H7 (cell line): ENCODE data around the gene SART1. TPM values are rescaled to one million over a fixed set of nuclear protein-coding genes. Genes with fewer than 3 reads are reported as not detected.
"Not testable (repeated sequence)": the region's sequence is repeated elsewhere in the genome, so short reads cannot be mapped to it uniquely, and the experiment has no call there.

Experiments used
- DNase-seq: peaks from one replicate; pipeline ENCODE4 v3.0.0; 2012
- H3K27me3 ChIP-seq: 2 replicates; pipeline ENCODE4 v1.6.0; 2011; ENCODE audit warnings: mild to moderate bottlenecking, low read length; ENCODE audit not compliant: control insufficient read depth, insufficient read depth
- H3K36me3 ChIP-seq: replicated peaks from 2 replicates; pipeline ENCODE4 v1.5.1; 2011; ENCODE audit warnings: low read length; ENCODE audit not compliant: control insufficient read depth, insufficient read depth
- H3K4me3 ChIP-seq: 2 replicates; pipeline ENCODE4 v1.5.1; 2011; ENCODE audit warnings: low read depth, mild to moderate bottlenecking, control low read depth, low read length, moderate library complexity; ENCODE audit not compliant: insufficient read depth
- total RNA-seq: library from RNA; depleted of rRNA; stranded (reverse); fragments of >200 nt; shearing (Covaris generic); gene quantifications from 2 replicates; pipeline ENCODE4 v1.2.3, GENCODE V29; 2014

Gene SART1
- total RNA-seq, 1 experiment from 2014 or later, result 34.6 TPM

DNA sequence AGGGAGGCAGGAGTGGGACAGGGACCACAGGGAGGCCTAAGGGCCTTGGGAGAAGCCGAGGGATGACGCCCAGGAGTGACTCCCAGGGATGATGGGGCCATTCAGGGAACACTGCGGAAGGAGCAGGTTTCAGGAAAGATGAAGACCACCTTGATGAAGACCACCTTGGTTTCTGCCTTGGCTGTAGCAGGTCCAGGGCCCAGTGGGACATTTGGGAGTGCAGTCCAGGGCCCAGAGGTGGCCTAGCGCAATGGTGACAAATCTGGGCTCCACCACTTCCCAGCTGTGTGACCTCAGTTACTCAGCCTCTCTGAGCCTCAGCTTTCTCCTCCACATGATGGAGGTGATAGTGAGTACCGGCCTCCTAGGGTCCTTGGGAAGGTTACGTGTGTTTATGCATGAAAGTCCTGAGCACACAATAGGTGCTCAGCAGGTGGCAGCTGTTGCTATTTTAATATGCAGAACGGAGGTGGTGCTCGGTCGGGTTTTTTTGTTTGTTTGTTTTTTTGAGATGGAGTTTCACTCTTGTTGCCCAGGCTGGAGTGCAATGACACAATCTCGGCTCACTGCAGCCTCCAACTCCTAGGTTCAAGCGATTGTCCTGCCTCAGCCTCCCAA, 15.5 kb upstream of the SART1 start:
- H3K27me3 ChIP-seq, result no peaks in the 10 kb centered on the region; the same call in 1 of the 2 replicates
- H3K36me3 ChIP-seq, result no peaks in the 10 kb centered on the region
- peak; percentile 80 for DNase-seq
- peak overlapping the region; percentile 12; the same call in 1 of the 2 replicates for H3K4me3 ChIP-seq

DNA sequence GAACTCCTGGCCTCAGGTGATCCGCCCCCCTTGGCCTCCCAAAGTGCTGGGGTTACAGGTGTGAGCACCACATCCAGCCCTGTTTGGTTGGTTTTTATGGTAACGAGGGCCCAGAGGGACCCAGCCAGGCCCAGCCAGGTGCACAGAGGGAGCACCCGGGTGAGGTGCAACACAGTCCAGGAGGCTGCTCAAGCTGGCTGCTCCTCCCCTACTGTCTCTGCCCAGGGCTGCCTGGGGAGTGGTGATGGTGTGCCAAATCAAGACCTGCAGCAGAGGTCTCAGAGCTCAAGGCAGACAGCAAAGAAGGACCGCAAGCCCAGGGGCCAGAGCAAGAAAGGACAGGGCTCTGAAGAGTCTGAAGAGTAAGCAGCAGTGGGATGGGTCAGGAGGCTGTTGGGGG, 14.9 kb upstream of the SART1 start:
- Histone ChIP-seq H3K4me3 (no peak overlapping the region), H3K36me3 (no peaks in the 10 kb centered on the region), H3K27me3 (no peaks in the 10 kb centered on the region; the same call in 1 of the 2 replicates)
- DNase-seq, result peak; percentile 65

DNA sequence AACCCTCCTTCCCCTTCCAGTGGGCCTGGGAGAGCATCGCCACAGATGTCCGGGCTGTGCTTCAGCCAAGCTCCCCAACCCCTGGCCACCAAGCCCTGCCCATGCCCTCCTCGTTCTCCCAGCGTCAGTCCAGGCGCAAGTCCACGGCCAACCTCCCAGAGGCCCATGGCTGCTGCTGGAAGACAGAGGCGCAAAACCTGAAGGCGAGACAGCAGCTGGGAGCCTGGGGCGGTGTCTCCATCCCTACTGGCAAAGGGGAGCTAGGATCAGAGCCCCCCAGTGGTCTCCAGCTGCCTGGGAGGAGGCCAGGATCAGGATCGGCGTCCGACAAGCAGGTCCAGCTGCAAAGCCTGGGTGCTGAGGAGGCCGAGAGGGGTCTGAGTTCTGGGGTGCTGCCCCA, 14.4 kb upstream of the SART1 start:
- peak; percentile 81 for DNase-seq
- H3K4me3 ChIP-seq, result no peak overlapping the region
- H3K36me3 ChIP-seq, result no peaks in the 10 kb centered on the region
- H3K27me3 ChIP-seq, result no peaks in the 10 kb centered on the region

DNA sequence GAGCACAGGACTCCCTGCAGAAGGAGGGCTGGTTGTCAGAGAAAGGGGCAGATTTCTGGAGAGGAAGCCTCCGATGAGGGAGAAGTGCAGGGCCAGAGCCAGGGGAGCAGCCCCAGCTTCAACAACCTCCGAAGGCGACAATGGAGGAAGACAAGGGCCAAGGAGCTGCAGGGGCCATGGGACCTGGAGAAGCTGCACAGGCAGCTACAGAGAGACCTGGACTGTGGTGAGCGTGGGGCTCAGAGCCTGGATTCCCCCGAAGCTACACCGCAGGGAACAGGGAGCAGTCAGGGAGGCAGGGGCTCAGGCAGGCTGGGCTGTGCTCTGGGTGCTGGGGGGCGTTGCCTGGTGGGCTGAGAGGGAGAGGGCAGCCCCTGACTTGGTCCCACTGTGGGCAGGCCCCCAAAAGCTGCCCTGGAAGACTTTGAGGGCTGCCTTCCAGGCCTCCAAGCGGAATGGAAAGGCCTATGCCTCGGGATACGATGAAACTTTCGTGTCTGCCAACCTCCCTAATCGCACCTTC, 13.9 kb upstream of the SART1 start:
- Histone ChIP-seq H3K36me3 (no peaks in the 10 kb centered on the region), H3K4me3 (no peak overlapping the region), H3K27me3 (no peaks in the 10 kb centered on the region)
- no peak for DNase-seq

DNA sequence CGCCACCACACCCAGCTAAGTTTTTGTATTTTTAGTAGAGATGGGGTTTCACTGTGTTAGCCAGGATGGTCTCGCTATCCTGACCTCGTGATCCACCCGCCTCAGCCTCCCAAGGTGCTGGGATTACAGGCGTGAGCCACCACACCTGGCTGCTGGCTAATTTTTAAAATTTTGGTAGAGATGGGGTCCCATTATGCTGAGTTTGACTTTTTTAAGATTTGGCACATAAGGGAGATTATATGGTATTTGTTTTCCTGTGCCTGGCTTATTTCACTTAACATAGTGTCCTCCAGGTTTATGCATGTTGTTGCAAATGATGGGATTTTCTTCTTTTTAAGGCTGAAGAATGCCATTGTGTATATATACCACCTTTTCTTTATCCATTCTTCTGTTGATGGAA, 10.8 kb upstream of the SART1 start:
- H3K4me3 ChIP-seq, DNase-seq, H3K27me3 ChIP-seq, H3K36me3 ChIP-seq: not testable (repeated sequence)

DNA sequence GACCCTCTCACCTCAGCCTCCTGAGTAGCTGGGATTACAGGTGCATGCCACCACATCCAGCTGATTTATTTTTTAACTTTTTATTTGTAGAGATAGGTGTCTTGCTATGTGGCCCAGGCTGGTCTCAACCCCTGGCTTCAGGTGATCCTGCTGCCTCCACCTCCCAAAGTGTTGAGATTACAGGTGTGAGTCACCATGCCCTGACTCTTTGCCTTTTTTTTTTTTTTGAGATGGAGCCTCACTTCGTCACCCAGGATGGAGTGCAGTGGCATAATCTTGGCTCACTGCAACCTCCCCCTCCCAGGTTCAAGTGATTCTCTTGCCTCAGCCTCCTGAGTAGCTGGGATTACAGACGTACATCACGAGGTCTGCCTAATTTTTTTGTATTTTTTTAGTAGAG, 9.9 kb upstream of the SART1 start:
- H3K36me3 ChIP-seq, H3K27me3 ChIP-seq, DNase-seq, H3K4me3 ChIP-seq: not testable (repeated sequence)

DNA sequence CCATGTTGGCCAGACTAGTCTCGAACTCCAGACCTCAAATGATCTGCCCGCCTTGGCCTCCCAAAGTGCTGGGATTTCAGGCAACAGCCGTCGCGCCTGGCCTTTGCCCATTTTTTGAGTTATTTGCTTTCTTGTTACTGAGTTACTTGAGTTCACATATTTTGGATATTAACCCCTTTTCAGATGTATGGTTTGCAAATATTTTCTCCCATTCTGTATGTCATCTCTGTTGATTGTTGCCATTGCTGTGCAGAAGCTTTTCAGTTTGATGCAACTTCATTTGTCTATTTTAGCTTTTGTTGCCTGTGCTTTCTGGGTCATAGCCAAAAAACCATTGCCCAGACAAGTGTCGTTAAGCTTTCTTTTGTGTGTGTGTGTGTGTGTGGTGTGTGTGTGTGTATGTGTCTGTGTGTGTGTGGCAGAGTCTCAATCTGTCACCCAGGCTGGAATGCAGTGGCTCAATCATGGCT, 9.4 kb upstream of the SART1 start:
- Histone ChIP-seq H3K36me3 (no peaks in the 10 kb centered on the region), H3K4me3 (no peak overlapping the region), H3K27me3 (no peaks in the 10 kb centered on the region)
- no peak for DNase-seq

DNA sequence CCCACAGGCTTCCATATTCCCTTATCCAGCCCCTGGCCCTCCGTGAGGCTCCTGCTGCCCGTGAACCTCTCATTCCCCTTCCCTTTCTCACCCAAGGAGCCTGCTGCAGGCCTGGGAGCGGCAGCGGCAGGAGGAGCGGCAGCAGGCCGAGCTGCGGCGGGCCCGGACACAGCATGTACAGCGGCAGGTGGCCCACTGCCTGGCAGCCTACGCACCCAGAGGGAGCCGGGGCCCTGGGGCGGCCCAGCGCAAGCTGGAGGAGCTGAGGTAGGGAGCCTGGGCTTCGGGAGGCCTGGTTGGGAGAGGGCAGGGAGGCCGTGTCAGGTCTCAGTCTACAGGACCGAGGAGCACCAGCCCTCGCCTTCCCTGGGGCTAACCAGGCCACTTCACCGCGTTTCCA, 8.1 kb upstream of the SART1 start:
- no peaks in the 10 kb centered on the region for H3K36me3 ChIP-seq
- H3K4me3 ChIP-seq, result no peak overlapping the region
- peak; percentile 55 for DNase-seq
- no peaks in the 10 kb centered on the region for H3K27me3 ChIP-seq

DNA sequence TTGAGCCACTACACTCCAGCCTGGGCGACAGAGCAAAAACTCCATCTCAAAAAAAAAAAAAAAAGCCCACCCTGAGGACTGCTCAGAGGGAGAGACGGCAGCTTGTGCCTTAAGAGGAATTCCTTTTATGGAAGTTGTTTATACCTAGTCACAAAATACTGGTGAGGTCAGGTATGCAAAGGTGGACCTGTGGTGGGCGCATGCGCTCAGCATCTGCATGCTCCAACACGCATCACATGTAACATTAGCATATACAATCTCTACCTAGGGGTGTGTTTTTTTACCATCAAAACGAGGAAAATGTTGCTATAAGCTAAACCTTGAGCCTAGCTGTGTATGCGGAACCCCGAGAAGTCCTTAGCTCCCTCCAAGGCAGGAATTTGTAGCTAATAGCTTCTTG, 6.8 kb upstream of the SART1 start:
- DNase-seq, result no peak
- Histone ChIP-seq H3K4me3 (no peak overlapping the region), H3K27me3 (no peaks in the 10 kb centered on the region), H3K36me3 (no peaks in the 10 kb centered on the region)

DNA sequence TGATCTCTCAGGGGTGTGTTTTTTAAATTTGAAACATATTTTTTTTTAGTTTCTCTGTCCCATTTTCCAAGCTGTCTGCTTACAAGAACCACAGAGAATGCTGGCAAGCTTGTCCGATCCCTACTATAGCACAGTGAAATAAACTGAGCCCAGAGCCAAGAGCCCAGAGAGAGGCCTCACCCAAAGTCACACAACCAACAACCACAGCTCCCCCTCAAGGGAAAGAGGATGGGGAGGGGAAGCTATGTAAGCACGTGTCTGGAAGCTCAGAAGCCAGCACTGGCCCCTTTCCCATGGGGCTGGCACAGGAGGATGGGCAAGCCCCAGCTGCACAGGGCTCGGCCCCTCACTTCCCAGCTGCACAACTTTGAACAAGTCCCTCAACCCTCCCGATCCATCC, 3.2 kb upstream of the SART1 start:
- Histone ChIP-seq H3K4me3 (no peak overlapping the region), H3K27me3 (no peaks in the 10 kb centered on the region), H3K36me3 (no peaks in the 10 kb centered on the region)
- no peak for DNase-seq

DNA sequence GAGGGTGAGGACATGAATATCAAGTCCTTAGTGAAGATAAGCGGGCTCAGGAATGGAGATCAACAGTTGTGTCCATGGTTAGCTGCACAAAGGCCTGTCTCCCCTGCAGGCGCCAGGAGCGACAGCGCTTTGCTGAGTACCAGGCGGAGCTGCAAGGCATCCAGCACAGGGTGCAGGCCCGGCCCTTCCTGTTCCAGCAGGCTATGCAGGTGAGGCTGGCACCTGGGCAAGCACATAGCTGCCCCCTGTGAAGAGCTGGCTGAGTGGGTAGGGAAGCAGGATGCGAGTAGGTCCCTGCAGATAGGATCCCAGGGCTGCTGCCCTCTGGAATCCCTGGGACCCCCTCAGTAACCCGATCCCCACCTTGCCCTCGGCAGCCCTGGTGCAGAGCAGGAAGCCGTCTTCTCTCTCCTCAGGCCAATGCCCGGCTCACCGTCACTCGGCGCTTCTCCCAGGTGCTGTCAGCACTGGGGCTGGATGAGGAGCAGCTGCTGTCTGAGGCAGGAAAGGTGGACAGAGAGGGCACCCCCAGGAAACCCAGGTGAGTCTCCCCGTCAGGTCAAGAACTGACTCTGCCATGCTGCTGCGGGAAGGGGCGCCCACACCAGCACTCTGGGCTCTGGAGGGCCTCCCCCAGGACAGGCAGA, 2.6 kb upstream of the SART1 start:
- peak; percentile 65 for DNase-seq
- Histone ChIP-seq H3K27me3 (no peaks in the 10 kb centered on the region), H3K36me3 (peaks cover 2% of the 10 kb centered on the region)

DNA sequence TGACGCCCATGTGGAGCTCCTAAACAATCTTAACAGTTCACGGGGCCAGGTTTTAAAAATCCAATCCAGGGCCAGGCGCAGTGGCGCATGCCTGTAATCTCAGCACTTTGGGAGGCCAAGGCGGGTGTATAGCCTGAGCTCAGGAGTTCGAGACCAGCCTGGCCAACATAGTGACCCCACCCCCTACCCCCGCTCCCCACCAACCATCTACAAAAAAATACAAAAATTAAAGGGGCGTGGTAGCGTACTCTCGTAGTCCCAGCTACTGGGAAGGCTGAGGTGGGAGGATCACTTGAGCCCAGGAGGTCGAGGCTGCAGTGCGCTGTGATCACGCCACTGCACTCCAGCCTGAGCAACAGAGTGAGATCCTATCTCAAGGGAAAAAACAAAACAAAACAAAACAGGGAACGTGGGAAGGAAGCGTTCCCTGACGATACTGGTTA, 689 bp upstream of the SART1 start:
- peaks cover 16% of the 10 kb centered on the region for H3K36me3 ChIP-seq
- no peak for DNase-seq
- no peaks in the 10 kb centered on the region for H3K27me3 ChIP-seq
- H3K4me3 ChIP-seq, result peak overlapping the region; percentile 97

More for the DNA sequence above, 2.6 kb upstream of the SART1 start:
- no peak overlapping the region for H3K4me3 ChIP-seq

DNA sequence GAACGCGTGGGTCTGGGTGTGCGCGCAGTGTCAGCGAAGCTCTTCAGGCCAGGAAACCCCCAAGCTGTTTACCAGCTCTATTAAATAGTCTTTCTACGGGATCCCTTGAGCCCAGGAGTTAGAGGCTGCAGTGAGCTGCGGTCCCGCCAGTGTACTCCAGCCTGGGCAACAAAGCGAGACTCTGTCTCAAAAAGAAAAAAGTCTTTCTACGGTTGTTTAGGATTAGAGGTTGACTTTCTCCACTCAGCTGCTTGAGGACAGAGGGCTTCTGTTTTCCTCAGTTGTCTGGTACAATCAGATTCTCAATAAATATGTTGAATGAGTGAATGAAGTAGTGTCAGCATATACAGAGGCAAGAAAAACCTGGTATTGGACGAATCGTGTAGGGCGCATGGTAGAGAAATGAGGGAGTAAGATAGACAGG, 619 bp downstream of the SART1 start:
- peak overlapping the region; percentile 97 for H3K4me3 ChIP-seq
- H3K36me3 ChIP-seq, result peaks cover 27% of the 10 kb centered on the region
- DNase-seq, result no peak
- H3K27me3 ChIP-seq, result no peaks in the 10 kb centered on the region

DNA sequence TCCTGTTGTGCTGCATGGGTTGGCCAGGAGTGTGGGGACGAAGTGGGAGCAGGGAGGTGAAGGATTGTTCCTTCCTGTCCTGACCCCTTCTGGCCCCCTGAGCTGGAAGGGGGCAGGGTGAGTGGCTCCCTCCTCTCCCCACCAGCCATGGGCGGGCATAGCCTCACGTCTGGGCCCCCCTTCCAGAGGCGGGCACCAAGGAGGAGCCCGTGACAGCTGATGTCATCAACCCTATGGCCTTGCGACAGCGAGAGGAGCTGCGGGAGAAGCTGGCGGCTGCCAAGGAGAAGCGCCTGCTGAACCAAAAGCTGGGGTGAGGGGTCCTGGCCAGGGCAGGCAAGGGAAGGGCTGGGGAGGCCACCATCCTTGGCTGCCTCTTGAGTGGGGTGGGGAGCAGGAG, 3.4 kb downstream of the SART1 start:
- DNase-seq, result no peak
- H3K4me3 ChIP-seq, result no peak overlapping the region
- no peaks in the 10 kb centered on the region for H3K27me3 ChIP-seq
- H3K36me3 ChIP-seq, result peaks cover 36% of the 10 kb centered on the region
